ENCODE data around the gene KANSL1. TPM values are rescaled to one million over a fixed set of nuclear protein-coding genes. Genes with fewer than 3 reads are reported as not detected.
"Not testable (repeated sequence)": the region's sequence is repeated elsewhere in the genome, so short reads cannot be mapped to it uniquely, and the experiment has no call there.

Gene KANSL1
- total RNA-seq, 4 donors from 2014 or later = 91.3 to 120 (median 105) TPM

- Histone ChIP-seq H3K9me3 (no peaks in the 10 kb centered on the region), H3K36me3 (no peaks in the 10 kb centered on the region), H3K27ac (no peak overlapping the region), H3K4me1 (peaks cover 0 to 96% (median 65%) of the 10 kb centered on the region in 4 donors), H3K27me3 (no peaks in the 10 kb centered on the region), H3K4me3 (no peak overlapping the region)
- 69 to 70% methylated on average over 3 of the region's 3 CpGs for WGBS, 2 donors
- no peak for TF ChIP-seq POLR2A (IDR thresholded peaks at IDR 0.05)
- TF ChIP-seq EP300 (IDR thresholded peaks at IDR 0.05) = no peak
- no peak for TF ChIP-seq CTCF (IDR thresholded peaks at IDR 0.05)
- DNase-seq (ENCODE audit: low spot score in 2 of 2) = no peak
These were observed 10.3 kb downstream of the KANSL1 start for GRCh38 chr17:46182961-46183360.

GRCh38 chr17:46181940-46182339 is 11.3 kb downstream of the KANSL1 start:
- TF ChIP-seq EP300 (IDR thresholded peaks at IDR 0.05) = no peak
- no peak for TF ChIP-seq CTCF (IDR thresholded peaks at IDR 0.05)
- no peak for TF ChIP-seq POLR2A (IDR thresholded peaks at IDR 0.05)
- H3K36me3 ChIP-seq = no peaks in the 10 kb centered on the region

GRCh38 chr17:46181316-46181715 is 11.9 kb downstream of the KANSL1 start:
- H3K27me3 ChIP-seq; DNase-seq (ENCODE audit: low spot score in 2 of 2); H3K27ac ChIP-seq; H3K36me3 ChIP-seq; H3K4me3 ChIP-seq; H3K9me3 ChIP-seq: not testable (repeated sequence)
- WGBS, 2 donors = 93% methylated on average over 14 of the region's 14 CpGs
- H3K4me1 ChIP-seq = peaks cover 0 to 95% (median 68%) of the 10 kb centered on the region in 4 donors

More at GRCh38 chr17:46181940-46182339, 11.3 kb downstream of the KANSL1 start:
- Histone ChIP-seq H3K9me3 (no peaks in the 10 kb centered on the region), H3K27ac (no peak overlapping the region), H3K4me1 (peaks cover 0 to 95% (median 68%) of the 10 kb centered on the region in 4 donors), H3K4me3 (no peak overlapping the region), H3K27me3 (no peaks in the 10 kb centered on the region)
- DNase-seq (ENCODE audit: low spot score in 2 of 2) = no peak
- 44 to 45% methylated on average over 5 of the region's 5 CpGs for WGBS, 2 donors

GRCh38 chr17:46180892-46181274 is 12.3 kb downstream of the KANSL1 start:
- 63 to 65% methylated on average over 2 of the region's 2 CpGs for WGBS, 2 donors
- Histone ChIP-seq H3K4me3 (no peak overlapping the region), H3K36me3 (no peaks in the 10 kb centered on the region), H3K9me3 (no peaks in the 10 kb centered on the region), H3K27me3 (no peaks in the 10 kb centered on the region), H3K27ac (no peak overlapping the region), H3K4me1 (peaks cover 0 to 95% (median 66%) of the 10 kb centered on the region in 4 donors)
- DNase-seq (ENCODE audit: low spot score in 2 of 2) = no peak
- no peak for TF ChIP-seq POLR2A (IDR thresholded peaks at IDR 0.05)
- no peak for TF ChIP-seq CTCF (IDR thresholded peaks at IDR 0.05)
- no peak for TF ChIP-seq EP300 (IDR thresholded peaks at IDR 0.05)

- H3K4me1 ChIP-seq = peaks cover 0 to 96% (median 64%) of the 10 kb centered on the region in 4 donors
- WGBS, 2 donors = 90 to 91% methylated on average over 16 of the region's 16 CpGs
- not testable (repeated sequence) for H3K4me3 ChIP-seq; DNase-seq (ENCODE audit: low spot score in 2 of 2); H3K36me3 ChIP-seq; H3K27ac ChIP-seq; H3K27me3 ChIP-seq; H3K9me3 ChIP-seq
These were observed 12.9 kb downstream of the KANSL1 start for GRCh38 chr17:46180185-46180891.

GRCh38 chr17:46179375-46179999 is 13.7 kb downstream of the KANSL1 start:
- TF ChIP-seq POLR2A (IDR thresholded peaks at IDR 0.05) (no peak), CTCF (IDR thresholded peaks at IDR 0.05) (no peak), EP300 (IDR thresholded peaks at IDR 0.05) (peak in 1 of 2 donors; percentile 34)
- Histone ChIP-seq H3K27ac (no peak overlapping the region), H3K4me1 (peaks cover 0 to 95% (median 60%) of the 10 kb centered on the region in 4 donors), H3K4me3 (no peak overlapping the region), H3K27me3 (no peaks in the 10 kb centered on the region), H3K9me3 (no peaks in the 10 kb centered on the region), H3K36me3 (no peaks in the 10 kb centered on the region)
- 84 to 88% methylated on average over 11 of the region's 11 CpGs for WGBS, 2 donors
- DNase-seq (ENCODE audit: low spot score in 2 of 2) = no peak
